ENCODE results near the gene PRKCSH.

- TF ChIP-seq CTCF (IDR thresholded peaks at IDR 0.05): peak in 3 of 6 experiments; percentile 27 to 52 (median 30)
- no peak for TF ChIP-seq POLR2A (IDR thresholded peaks at IDR 0.05)
Measured at GRCh38 chr19:11496391-11497163, 61.1 kb downstream of the PRKCSH start.
